GM13977 (cell line): ENCODE results near the gene FYB1.

Experiments
- DNase-seq: peaks from one replicate; pipeline ENCODE4 v3.0.0; 2012; ENCODE audit warnings: low spot score
- in situ Hi-C: fragments of 300-500 bp; cut with MboI; formaldehyde crosslinking; loops from one replicate; pipeline ENCODE4 v1.12.0; 2022; ENCODE audit warnings: low sequenced_read_pairs, low pct_unique_long_range_greater_than_20kb, mixed read lengths, inconsistent platforms; ENCODE audit not compliant: unreplicated experiment
- TF ChIP-seq, protein P1 (sequence below): IDR thresholded peaks from 2 replicates; pipeline ENCODE4 v1.5.1; 2012; ENCODE audit warnings: mild to moderate bottlenecking, control low read depth; ENCODE audit not compliant: insufficient read depth; ENCODE audit errors: extremely low read depth, missing control alignments

FYB1 gene

DNA sequence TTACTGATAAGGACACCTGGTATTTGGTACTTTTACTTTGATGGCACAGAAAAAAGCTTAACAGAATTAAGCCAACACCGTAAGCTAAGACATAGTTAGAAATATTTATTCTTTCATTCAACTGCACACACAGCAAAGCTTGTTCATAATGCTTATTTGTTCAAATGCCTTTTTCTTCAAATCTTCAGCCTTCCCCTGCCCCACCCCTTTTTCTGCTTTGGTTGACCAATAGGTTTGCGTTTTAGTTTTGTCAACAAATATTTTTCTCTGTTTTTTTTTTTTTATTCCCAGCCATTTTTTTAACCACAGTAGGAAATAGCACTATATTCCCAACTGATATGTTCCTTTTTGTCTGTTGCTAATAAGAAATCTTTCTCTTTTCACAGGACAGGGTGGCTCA lies 140.2 kb downstream of the FYB1 start:
- TF ChIP-seq, protein P1, sequence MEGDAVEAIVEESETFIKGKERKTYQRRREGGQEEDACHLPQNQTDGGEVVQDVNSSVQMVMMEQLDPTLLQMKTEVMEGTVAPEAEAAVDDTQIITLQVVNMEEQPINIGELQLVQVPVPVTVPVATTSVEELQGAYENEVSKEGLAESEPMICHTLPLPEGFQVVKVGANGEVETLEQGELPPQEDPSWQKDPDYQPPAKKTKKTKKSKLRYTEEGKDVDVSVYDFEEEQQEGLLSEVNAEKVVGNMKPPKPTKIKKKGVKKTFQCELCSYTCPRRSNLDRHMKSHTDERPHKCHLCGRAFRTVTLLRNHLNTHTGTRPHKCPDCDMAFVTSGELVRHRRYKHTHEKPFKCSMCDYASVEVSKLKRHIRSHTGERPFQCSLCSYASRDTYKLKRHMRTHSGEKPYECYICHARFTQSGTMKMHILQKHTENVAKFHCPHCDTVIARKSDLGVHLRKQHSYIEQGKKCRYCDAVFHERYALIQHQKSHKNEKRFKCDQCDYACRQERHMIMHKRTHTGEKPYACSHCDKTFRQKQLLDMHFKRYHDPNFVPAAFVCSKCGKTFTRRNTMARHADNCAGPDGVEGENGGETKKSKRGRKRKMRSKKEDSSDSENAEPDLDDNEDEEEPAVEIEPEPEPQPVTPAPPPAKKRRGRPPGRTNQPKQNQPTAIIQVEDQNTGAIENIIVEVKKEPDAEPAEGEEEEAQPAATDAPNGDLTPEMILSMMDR: no peak
- in situ Hi-C loops: no loop called here
- DNase-seq: no peak

DNA sequence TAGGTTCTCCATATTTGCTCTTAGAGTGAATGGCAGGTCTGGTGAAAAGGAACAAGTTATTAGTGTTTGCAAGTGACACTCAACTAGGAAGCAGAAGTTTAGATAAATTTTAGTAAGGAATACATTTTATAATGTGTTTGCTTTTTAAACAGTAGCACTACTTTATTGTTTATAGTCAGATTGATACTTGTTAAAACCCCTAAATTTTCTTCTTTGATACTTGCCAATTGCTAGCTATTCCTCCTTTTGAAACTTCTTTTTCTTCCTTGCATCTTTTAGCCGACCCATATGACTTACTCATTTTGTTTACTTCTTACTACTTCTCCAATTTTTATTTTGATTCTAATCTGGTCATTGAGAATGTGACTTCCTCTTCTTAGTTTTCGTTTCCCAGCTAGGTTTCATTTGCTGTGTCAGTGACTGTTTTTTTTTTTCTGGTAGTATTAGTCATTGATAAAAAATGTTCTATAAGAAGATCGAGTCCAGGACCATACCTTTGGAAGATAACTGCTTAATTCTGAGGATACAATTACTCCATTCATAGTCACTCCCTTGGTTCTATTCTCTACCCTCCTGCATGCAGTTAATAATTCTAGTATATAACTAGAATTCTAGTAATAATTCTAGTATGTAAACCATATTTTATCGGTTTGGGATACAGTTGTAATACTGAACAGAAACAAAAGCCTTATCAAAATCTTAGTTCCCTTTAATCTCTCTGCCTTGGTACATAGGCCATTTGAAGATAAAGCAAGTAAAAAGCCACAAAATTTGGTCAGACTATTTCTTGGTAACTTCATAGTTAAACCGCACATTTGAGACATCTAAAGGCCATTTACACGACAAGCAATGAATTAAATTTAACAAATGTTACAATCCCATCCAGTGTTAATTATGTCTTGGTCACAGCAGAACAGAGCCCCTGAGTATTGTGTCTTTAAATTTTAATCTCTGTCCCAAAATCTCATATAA lies 142.3 kb downstream of the FYB1 start:
- in situ Hi-C loops: no loop called here
- peak; percentile 59 for DNase-seq
- TF ChIP-seq, protein P1: no peak

DNA sequence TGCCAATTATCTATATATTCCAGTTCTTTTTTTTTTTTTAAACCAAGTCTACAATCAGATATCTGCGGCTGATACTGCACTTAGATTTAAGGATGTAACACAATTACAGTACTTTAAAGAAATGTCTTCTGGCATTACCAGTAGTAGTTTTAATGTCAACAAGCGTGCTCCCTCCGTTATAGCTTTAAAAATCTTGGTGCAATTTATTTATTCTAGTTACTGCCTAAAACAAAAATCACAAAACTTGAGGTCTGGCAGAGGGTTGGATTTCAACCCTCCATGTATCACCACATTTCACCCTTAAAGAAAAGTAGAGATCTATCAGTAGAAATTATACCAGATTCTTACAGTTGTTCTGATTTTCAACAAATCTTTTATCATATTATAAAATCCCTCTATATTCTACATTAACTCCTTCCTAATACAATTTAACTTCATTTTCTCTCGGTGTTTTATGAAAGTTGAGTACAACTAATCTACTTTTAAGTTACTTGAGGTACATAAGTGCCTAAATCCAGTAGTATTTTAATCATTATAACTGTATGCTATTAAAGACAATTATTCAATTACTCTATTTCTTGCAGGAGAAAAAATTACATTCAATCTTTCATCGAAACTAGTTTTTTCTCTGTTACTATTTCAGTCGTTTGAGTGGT lies 143.1 kb downstream of the FYB1 start:
- no peak for DNase-seq
- TF ChIP-seq, protein P1: no peak
- in situ Hi-C loops: no loop called here

DNA sequence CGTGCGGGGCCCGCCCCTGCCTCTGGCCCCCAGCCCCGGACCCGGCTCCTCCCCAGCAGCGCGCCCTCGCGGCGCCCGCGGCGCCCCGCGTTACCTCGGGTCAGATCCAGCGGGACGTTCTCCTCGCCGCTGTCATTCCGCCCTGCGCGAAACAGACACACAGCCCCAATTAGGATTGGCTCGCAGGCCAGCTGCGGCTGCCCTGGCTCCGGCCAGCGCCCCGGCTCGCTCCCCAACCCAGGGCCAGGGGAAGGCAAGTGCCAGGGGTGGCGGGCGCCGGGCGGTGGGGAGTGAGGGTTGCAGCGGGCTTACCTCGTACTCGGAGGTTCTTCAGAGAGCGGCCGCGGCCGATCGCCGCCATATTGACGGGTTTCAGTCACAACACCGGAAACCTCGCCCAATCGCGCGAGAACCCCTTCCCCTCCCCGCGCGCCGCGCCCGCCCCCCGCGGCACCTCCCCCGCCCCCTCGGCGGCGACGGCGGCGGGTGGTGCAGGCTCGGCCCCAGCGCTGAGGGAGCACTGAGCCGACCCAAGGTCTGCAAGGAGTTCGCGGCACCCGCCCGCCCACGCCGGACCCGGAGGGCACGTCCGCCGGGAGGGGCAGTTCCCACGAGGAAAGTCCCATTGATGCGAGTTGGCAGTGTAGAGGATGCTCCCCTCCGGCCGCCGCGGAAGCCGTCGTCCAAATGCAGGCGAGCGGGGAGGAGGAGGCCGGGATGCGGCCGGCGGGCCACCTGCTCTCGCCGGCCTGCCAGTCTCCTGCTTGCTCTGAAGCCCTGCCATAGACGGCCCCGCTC lies 145.1 kb downstream of the FYB1 start, which contains the start of gene RICTOR:
TSS of gene RICTOR (minus strand) at position 383 of the 798 bp plus-strand sequence. CDS start at position 361, 22 bp downstream.
- peak; percentile 94 for DNase-seq
- in situ Hi-C loops: no loop called here
- TF ChIP-seq, protein P1: no peak

DNA sequence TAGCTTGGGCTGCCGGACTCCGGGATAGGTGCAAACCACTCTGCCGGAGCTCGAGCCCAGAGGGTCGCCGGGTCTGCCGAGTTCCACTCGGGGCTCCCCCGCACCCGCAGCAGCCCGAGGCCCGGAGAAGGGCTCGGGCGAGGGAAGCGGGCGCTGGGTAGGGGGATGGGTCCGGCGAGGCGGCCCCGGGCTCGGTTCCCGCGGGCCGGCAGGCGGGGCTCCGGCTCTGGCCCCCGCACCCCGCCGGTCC lies 145.7 kb downstream of the FYB1 start:
- TF ChIP-seq, protein P1: no peak
- in situ Hi-C loops: no loop called here
- DNase-seq: no peak

DNA sequence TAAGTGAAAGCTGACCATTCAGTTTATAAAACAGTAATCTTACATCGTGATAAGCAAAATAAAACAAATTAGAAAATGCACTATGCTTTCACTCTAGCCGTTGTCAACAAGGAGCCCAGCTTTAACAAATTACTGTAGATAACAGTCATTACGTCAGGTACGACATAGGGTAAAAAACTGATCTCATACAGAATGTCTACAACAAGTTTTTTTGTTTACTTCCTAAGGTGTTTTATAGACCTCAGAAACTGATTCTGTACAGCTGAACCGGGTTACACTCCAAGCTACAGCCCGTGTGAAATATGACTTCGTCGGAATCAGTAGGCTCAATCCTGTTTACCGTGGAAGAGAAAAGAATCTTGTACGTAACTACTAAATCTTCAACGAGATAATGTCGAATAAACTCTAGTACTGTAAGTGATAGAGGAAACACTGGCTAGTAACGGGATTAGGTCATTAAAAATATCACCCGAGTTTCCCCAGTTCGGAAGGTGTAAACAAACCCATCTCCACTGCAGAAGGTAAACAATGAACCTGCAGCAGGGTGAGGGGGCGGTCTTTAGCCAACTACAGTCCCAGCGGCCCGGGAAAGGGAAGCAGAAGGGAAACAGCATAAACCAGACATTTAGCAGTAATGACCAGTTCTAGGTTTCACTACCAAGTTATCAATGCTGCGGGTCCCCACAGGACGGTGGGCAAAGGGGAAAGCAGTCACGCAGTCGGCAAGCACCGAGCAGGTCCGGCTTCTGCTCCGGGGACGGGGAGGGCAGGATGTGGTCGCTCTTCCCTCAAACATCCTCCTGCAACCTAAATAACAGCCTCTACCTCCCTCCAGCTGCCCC lies 146.2 kb downstream of the FYB1 start:
- TF ChIP-seq, protein P1: no peak
- in situ Hi-C loops: no loop called here
- peak; percentile 76 for DNase-seq
